ENCODE results near the gene MCRIP2.
A peak's percentile ranks its signal among the peaks of the same experiment; 100 is the strongest.

MCRIP2 gene

DNA sequence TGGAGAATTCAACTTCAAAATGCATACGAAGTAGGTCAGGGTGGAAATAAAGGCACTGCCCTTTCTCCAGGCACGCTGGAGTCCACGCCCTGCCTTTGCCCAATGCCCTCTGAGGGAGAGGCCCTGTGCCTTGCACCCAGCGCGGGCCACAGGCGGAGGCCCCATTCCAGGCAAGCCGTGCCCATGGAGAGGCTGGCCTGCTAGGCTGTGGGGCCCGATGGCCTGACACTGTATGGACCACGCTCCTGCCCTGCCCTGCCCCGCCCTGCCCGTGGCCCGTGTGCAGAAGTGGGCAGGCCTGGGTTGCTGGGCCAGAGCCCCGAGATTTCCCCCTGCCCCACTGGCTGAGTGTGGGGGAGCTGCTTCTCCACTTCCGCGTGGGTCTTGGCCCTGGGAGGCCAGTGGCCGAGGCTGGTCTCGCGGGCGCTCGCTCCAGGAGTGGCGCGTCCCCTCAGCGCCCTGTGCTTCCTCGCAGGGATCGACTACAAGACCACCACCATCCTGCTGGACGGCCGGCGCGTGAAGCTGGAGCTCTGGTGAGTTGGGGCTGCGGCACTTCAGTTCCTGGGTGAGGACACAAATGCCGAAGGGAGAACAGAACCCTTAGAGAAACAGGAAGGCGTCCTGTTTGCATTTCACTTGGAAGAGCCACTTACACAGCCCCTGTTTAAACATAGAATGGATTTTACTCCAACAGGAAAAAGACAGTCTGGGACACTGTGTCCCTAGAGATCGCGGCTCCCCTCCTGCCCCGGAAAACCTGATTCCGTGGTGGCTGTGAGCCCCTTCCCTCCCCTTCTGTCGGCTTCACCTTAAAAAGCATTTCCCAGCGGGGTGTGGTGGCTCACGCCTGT is 24.7 kb upstream of the MCRIP2 start:
- no peak for DNase-seq (ENCODE audit: low read depth)

DNA sequence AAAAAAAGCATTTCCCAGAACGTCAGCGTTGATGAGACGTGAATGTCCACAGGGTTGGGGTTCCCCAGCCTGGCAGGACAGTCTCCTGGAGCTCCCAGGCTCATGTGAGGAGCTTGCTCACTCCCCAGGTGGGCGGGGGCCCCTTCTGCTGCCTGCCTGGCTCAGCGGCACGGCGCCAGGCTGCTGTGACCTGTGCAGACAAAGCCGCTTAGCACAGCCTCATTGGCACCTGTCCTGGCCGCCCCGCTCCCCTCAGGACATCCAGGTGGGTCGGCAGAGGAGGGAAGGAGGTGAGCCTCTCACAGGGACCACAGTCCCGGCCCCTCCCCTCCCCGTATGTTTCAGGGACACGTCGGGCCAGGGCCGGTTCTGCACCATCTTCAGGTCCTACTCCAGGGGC is 23.8 kb upstream of the MCRIP2 start:
- no peak for DNase-seq (ENCODE audit: low read depth)

DNA sequence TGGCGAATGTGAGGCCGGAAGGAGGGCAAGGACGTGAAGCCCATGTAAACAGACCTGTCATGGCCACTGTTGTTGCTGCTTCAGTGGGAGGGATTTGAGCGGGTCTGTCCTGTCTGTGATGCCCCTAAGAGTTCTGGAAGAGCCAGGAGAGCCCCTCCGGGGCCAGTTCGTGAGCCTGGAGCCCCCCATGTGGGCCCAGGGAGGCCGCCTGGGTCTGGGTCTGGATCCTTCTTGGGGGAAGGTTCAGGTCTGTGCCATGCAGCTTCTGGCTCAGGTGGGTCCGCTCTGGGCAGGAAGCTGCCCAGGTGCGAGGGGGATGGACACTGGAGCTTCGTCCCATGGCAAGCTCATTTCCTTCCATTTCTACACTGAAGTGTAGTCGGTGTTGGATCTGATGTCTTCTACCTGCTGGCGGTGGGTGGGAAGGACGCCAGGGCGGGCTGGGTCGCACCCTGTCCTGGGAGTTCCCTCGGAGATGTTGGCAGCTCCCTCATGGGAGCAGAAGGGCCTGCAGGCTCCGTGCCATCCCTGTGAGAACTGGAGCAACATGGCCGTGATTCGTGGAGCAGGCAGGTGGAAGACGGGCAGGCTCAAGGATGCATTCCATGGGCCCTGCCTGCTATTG is 22.0 kb upstream of the MCRIP2 start:
- no peak for DNase-seq (ENCODE audit: low read depth)

DNA sequence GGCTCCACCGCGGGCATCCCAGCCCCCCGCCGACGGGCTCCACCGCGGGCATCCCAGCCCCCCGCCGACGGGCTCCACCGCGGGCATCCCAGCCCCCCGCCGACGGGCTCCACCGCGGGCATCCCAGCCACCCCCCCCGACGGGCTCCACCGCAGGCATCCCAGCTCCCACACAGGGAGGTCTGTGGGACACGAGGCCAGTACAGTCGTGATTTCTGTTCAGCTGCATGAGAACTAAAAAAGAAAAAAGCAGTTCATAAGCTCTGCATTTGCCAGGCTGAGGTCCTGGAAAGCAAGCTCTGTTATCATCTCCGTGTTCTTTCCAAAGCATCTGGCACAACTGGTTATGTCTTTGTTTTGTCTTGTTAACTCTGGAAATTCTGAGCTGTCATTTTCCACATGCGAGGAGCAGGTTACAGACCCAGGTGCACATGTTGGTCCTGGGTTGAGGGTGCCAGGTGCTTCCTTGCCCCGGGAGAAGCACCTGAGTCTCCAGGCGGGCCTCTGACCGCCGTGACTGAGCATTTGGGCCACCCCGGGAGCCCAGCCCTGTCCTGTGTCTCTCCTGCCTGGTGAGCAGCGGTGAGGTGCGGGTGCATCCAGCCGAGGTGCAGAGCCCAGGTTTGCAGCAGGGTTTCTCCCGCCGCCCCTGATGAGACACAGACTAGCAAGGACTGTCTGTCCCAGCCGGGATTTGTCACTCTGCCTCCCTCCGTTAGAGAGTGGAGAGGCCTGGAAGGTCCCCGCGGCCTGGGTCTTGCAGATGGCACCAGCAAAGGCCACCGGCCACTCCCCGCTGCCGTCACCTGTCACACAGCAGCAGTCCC is 20.7 kb upstream of the MCRIP2 start:
- no peak for DNase-seq (ENCODE audit: low read depth)

DNA sequence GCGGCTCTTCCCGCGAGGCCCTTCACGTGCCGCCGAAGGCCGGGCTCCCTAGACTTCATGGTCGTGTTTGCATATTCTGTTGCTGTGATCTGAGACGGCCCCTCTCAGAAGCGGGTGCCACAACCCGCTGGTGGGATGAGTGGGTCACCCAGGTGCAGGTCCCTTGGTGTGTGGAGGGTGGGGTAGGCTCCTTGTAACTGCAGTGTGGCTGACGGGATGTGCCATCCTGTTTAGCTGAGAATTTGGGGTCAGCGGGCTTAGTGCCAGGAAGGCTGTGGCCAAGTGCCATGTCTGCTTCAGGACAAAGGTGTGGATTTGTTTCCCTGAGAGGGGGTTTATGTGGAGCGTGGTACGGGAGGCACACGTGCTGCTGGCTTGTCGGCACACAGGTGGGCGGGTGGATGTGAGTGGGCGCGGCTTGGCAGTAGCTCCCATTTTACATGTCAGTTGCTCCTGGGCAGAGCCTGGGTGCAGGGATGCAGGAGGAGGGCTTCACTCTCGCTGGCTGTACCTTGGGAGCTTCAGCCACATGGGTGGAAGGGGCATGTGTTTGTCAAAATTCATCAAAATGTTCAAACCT is 20.0 kb upstream of the MCRIP2 start:
- DNase-seq (ENCODE audit: low read depth), result no peak

DNA sequence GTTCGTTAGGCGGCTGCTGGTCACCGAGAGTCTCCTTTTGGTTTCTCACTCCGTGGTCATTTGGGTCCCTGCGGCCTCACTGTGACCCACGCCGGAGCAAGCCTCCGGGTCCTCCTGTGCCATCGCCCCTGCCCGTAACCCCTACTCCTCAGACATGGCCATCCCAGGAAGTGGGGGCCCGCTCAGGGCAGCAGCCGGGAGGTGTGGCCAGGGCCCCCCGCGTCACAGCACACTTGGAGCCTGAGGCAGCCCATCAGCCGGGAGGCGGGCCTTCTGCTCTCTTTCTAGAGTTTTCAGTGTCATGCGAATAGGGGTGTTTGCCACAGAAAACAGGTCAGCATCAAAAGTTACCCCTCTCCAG is 18.7 kb upstream of the MCRIP2 start:
- no peak for DNase-seq (ENCODE audit: low read depth)

DNA sequence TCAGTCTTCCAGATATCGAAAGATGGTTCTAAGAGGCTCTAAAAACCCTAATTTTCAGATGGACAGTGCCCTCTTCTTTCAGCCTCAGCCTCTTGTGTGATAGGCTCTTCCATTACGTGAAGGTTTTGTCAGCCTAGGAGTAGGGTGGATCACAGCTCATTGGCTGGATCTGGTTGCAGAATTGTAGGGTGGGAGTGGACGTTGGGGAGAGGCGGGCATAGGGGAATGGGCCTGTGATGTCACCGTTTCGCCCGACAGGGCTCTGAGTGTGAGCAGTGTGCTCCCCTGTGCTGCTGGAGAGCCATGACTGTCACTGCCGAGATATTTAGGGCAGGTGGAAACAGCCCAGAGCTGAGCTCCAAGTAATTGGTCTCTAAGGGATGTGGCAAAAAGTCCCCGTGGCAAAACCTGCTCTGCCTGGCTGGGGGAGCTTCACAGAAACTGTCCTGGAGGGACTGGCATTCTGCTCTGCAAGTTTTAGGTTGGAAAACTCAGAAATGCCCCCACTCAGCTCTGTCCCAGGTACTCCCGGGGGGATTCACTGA is 17.0 kb upstream of the MCRIP2 start:
- no peak for DNase-seq (ENCODE audit: low read depth)

DNA sequence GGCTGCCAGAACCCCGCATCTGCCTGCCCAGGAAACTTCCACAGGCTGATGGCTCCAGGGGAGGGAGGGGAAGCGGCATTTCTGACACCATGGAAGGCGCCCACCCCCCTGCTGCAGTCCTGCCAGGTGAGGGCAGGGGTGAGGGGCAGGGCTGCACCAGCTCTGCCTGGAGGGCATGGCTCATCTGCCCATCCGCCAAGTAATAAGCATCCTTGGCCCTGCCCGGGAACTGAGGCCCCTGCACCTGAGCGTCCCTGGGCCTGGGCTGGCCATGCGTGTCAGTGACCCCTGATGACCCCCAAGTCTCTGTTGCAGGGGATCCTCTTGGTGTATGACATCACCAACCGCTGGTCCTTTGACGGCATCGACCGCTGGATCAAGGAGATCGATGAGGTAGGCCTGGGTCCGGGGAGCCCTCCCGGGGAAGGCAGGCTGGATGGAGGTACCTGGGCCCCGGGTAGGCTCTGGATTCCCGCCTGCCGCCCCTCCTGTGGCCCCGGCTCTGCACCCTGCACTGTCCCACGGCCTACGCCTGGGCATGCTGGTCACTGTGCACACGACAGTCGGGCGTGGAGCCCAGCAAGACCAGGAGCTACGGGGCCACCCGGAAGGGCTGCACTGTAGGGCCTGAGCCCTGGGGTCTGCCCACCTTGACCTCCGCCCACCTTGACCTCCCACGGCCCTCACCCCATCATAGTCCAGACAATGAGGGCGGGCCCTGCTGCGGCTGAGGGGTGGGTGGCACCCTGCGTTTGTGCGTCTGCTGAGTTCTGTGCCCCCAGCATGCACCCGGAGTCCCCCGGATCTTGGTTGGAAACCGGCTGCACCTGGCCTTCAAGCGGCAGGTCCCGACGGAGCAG is 16.3 kb upstream of the MCRIP2 start:
- DNase-seq (ENCODE audit: low read depth), result no peak

DNA sequence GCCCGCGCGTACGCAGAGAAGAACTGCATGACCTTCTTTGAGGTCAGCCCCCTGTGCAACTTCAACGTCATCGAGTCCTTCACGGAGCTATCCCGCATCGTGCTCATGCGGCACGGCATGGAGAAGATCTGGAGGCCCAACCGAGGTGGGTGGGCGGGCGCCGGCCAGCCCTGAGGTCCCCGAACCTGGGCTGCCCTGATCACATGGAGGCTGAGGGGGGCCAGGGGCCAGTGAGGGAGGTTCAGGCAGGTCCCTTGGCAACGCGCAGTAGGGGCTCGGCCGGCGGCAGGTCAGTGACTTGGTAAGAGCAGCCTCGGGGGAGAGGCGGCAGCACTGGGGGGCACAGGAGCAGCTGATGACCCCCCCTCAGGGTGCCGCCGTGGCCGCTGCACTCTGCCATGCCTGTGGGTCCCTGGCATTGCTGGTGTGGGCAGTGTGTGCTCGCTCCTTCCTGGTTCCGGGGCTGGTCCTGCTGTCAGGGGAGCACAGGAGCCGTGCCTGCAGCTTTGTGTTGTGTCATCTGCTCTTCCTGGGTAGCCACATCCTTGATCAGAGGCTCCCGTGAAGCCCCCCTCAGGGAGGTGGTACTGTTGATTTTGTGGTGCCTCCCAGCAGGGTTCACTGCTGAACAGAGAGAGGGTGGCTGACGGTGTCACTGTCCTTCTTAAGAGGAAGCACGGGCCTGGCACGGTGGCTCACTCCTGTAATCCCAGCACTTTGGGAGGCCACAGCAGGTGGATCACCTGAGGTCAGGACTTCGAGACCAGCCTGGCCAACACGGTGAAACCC is 15.5 kb upstream of the MCRIP2 start:
- no peak for DNase-seq (ENCODE audit: low read depth)

DNA sequence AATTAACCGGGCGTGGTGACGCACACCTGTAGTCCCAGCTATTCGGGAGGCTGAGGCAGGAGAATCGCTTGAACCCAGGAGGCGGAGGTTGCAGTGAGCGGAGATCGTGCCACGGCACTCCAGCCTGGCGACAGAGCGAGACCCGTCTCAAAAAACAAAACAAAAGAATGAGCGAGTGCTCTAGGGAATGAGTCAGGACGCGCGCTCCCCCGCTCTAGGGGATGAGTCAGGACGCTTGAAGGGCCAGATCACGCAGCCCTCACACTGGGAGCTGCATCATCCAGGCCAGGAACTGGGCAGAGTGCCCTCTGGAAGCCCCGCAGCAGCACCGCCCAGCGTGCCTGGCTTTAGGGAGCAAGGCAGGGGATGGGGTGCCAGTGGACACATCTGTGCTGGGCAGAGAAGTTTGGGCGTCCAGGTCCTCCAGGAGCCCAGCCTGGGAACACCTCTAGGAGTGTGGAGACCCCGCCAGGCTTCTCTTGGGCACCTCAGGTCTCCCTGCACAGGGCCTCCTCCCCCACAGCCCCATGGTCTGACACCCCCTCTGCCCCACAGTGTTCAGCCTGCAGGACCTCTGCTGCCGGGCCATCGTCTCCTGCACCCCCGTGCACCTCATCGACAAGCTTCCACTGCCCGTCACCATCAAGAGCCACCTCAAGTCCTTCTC is 14.7 kb upstream of the MCRIP2 start:
- DNase-seq (ENCODE audit: low read depth), result peak; percentile 66

DNA sequence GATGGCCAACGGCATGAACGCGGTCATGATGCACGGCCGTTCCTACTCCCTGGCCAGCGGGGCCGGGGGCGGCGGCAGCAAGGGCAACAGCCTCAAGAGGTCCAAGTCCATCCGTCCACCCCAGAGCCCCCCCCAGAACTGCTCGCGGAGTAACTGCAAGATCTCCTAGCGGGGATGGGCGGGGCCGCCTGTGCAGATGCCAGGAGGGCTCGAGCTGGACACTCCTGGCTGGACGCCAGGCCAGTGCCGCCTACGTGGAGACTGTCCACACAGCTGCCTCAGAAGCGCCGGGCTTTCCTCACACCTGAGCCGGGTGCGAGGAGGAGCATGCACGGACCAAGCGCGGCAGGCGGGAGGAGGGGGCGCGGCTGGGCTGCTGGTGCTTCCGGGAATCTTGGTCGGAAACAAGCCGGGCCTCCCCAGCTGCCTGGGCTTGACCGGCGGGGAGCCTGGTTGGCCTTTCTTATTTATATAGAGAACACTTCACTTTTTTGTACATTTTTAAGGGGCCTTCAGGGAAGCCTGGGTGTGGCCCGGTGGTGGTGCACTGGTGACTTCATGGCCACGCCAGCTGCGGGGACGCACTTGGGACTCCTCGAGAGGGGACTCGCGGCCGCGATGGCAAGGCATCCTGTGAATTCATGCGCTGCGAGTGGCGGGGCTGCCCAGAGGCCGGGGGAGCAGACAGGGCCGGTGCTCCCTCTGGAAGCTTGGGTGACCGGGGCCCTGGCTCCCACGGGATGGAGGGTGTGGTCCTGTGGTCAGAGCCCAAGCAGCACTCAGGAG is 14.0 kb upstream of the MCRIP2 start:
- no peak for DNase-seq (ENCODE audit: low read depth)

DNA sequence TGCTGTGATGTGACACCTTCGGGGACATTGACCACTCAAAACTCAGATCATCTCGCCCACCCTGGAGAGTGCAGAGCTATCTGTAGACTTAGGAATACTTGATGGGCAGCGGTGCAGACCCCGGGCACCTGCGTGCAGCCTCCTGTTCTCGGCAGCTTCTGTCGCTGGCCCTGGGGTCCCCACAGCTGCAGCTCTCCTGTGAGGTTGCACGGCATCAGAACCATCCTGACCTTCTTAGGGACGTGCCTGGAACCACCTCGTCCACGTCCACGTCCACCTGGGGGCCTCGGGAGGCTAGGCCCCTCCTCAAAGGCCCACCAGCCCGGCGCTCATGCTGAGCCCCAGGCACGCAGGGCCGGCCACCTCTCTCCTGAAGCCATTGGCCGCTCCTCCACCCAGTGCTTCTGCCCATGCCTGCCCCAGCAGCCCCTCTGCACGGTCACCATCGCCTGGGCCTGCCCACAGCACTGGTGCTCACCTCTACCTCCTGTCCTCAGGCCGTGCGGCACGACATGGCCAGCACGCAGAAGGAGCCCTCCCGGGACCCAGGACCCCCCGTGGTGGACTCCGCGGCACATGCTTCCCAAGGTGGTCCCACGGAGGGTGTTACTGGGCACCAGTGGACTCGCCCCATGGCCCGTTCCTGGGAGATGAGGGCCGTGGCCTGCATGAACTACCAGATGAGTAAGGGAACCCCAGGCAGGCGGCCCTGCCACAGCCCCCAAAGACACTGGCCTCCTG is 13.1 kb upstream of the MCRIP2 start:
- DNase-seq (ENCODE audit: low read depth), result no peak

DNA sequence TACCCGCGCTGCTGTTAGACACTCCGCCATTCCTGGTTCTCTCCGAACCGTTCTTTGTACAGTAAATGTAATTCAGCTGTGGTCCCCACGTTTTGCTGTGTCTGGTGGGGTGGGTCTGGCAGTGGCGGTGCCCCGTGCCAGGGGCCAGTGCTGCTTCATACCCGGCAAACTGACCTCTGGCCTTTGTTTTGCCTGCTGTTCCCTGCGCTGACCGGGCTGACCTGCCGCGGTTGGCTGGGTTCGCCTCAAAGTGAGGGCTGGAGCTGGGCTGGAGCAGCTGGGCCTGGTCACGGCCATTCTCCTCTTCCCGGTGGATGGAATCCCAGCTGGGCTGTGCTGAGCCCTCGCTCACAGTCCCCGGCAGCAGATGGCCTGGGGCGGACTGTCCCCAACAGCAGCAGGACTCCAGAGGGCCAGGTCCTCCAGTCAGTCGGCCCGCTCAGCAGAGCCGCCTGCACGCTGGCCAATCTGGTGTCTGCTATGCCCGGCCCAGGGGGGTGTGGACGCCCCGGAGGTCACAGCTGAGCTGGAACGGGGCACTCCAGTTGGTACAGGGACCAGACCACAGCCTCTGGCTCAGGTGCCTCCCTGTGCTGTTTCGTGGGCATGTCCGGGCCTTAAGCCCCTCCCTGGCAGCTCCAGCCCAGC is 12.3 kb upstream of the MCRIP2 start:
- no peak for DNase-seq (ENCODE audit: low read depth)

DNA sequence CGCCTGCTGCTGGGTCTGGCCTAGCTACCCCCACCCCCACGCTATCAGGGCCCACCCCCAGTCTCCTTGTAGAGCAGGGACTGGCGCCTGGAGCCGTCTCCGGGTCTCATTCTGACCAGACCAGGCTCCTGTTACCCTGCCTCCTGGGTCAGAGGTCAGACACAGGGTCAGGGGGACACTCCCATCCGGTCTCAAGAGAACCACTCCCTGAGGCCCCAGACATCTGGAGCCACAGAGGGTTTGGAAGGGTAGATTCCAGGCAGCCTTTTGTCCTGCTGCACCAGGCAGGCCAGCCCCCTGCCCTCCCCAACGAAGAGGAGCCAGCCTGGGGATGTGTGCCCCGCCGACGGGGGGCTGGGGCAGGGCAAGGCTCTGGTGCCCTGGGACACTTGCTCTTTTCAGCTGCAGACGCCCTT is 11.8 kb upstream of the MCRIP2 start:
- DNase-seq (ENCODE audit: low read depth), result no peak

DNA sequence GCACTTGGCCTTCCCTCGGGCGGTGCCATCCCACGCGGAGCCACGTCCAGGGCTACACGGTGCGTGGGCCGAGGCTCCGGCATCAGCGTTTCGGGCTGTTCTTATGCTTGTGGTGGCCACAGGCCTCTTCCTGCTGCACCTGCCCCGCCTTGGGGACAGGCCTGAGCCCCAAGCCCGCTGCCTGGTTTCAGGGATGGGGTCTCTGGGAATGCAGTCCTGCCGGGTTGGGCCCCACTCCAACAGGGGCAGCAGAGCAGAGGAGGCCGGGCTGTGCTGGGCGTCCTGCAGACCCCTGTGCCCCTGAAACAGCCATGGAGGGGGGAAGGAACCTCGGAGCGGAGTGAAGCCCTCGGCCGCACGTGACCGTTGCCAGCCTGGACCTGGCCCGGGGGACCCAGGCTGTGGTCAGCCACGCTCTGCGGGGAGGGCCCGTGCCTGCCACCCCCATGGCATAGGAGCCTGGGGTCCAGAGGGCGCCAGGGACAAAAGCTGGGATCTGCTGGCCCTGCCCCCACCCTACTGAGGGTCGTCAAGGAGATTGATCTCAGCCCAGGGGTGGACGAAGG is 11.3 kb upstream of the MCRIP2 start:
- no peak for DNase-seq (ENCODE audit: low read depth)

DNA sequence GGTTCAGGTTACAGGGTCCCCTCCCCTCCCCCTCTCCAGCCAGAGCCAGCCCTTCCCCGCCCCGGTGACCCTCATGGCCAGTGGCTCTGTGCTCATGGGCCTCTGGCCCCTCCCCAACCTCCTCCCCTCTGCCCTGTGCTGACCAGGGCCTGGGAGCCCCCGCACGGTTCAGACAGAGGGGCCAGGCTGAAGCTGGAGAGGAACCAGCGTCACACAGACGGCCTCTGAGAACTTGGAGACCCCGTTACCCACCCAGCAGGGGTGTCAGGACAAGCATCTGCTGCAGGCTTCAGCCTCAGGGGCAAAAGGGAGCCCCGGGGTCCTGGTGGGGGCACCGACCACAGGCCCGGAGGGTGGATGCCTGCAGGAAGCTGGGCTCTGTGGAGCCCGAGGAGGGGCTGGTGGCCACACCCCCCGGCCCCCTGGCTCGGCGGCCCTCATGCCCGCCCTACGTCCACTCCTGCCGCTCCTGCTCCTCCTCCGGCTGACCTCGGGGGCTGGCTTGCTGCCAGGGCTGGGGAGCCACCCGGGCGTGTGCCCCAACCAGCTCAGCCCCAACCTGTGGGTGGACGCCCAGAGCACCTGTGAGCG is 10.7 kb upstream of the MCRIP2 start, which contains the start of gene WFIKKN1:
Gene WFIKKN1, plus strand, starts transcription at position 171 of the 591 bp plus-strand sequence. Its CDS starts 269 bp downstream, at position 440.
- no peak for DNase-seq (ENCODE audit: low read depth)

DNA sequence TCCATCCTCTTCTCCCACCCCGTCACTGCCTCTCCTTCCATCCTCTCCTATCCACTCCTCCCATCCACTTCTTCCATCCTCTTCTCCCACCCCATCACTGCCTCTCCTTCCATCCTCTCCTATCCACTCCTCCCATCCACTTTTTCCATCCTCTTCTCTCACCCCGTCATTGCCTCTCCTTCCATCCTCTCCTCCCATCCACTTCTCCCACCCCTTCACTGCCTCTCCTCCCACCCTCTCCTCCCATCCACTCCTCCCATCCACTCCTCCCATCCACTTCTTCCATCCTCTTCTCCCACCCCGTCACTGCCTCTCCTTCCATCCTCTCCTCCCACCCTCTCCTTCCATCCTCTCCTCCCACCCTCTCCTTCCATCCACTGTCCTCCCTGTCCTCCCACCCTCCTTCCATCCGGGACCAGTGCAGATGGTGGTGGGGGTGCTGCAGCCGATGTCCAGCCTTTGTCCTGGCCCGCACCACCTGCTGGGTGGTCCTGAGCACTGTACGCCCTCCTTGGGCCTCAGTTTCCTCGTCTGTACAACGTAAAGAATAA is 9.7 kb upstream of the MCRIP2 start:
- DNase-seq (ENCODE audit: low read depth), result no peak
